ENCODE data around the gene CERS1.

DNA sequence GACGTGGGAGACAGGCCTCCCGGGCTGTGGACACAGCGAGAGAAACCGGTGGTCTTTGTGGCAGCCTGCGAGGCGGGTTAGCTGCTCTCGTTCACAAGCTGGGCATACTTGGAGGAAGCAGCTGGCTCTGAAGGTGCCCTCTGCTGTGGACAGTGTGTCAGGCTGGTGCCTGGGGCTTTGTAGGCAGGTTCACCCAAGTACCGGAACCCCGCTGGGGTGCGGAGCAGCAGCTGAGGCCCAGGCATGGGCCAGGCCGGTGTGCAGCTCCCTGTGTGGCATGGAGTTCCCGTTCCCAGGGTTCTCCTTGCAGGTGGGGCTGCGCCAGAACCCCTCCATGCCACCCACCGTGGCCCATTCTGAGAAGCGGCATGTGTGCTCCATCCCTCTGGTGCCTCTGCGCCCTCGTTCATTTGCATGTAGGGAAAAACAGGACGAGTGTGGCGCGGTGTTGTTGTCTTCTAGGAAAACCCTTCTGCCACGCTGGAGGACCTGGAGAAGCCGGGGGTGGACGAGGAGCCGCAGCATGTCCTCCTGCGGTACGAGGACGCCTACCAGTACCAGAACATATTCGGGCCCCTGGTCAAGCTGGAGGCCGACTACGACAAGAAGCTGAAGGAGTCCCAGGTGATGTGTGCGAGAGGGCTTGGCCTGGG lies 44.2 kb downstream of the CERS1 start:
- TF ChIP-seq, protein P1, sequence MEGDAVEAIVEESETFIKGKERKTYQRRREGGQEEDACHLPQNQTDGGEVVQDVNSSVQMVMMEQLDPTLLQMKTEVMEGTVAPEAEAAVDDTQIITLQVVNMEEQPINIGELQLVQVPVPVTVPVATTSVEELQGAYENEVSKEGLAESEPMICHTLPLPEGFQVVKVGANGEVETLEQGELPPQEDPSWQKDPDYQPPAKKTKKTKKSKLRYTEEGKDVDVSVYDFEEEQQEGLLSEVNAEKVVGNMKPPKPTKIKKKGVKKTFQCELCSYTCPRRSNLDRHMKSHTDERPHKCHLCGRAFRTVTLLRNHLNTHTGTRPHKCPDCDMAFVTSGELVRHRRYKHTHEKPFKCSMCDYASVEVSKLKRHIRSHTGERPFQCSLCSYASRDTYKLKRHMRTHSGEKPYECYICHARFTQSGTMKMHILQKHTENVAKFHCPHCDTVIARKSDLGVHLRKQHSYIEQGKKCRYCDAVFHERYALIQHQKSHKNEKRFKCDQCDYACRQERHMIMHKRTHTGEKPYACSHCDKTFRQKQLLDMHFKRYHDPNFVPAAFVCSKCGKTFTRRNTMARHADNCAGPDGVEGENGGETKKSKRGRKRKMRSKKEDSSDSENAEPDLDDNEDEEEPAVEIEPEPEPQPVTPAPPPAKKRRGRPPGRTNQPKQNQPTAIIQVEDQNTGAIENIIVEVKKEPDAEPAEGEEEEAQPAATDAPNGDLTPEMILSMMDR (IDR thresholded peaks at IDR 0.05; ENCODE audit: borderline replicate concordance, extremely low read depth, low read length, poor library complexity, severe bottlenecking), result no peak
- TF ChIP-seq EZH2 (IDR thresholded peaks at IDR 0.05; ENCODE audit: borderline replicate concordance, low read depth, low read length, severe bottlenecking), result no peak

All from DND-41 (cell line).